ENCODE results near the gene C12orf76. TPM values are rescaled to one million over a fixed set of nuclear protein-coding genes. Genes with fewer than 3 reads are reported as not detected.

The C12orf76 gene
- total and polyA plus RNA-seq, 2 of the 4 experiments (the other 2 are of a cell fraction): 5.0 to 7.1 TPM

GRCh38 chr12:109996483-109996853, 51.9 kb downstream of the C12orf76 start:
- POLR2A ChIA-PET (ENCODE audit: unreplicated experiment): no interaction called here
- dilution Hi-C loops (cut with HindIII; ENCODE audit: low sequenced_read_pairs, unreplicated experiment) (no loop called here), in situ Hi-C loops (cut with MboI; ENCODE audit: low sequenced_read_pairs) (no loop called here), intact Hi-C loops (cut with micrococcal nuclease) (loop anchor here (5.0 kb wide), 2 partner anchors 49 to 64 kb away; no protein-coding TSS in a partner anchor)
- peak overlapping the region; percentile 90 for H3K4me2 ChIP-seq (ENCODE audit: low read depth, low read length)
- no peaks in the 10 kb centered on the region for H3K27me3 ChIP-seq (ENCODE audit: control insufficient read depth, insufficient read depth, low read length)
- no peaks in the 10 kb centered on the region for H3K9me3 ChIP-seq (ENCODE audit: control insufficient read depth, insufficient read depth, low read length)
- H3K79me1 ChIP-seq (ENCODE audit: low read depth in 1 of 2, low read length in 2 of 2): peaks cover 17 to 60% of the 10 kb centered on the region in 2 experiments
- no TSS peak for BruUV-seq (replicated peaks)
- peak overlapping the region; percentile 72; the same call in 1 of the 2 replicates for H3K56ac ChIP-seq (ENCODE audit: extremely low read depth, insufficient read depth, low read length)
- no peak for ATAC-seq (ENCODE audit: low read depth)
- H2BK15ac ChIP-seq (ENCODE audit: low read depth, low read length): peak overlapping the region; percentile 84; the same call in 2 of the 3 replicates
- peak overlapping the region; percentile 76; the same call in 1 of the 2 replicates for H3K18ac ChIP-seq (ENCODE audit: low read depth, low read length)
- peak overlapping the region; percentile 93 for H3K4ac ChIP-seq (ENCODE audit: low read depth, low read length)
- peak overlapping the region; percentile 46; the same call in 1 of the 2 replicates for H3K9ac ChIP-seq (ENCODE audit: low read depth, low read length)
- H3K23ac ChIP-seq (ENCODE audit: low read depth, low read length): peak overlapping the region; percentile 88; the same call in 1 of the 2 replicates
- H3K9me1 ChIP-seq (ENCODE audit: insufficient read depth, low read length): peaks cover 7% of the 10 kb centered on the region
- no peak for DNase-seq
- CTCF ChIA-PET: interaction anchor here (0.6 kb wide), 1 partner anchor 55 kb away, joined by 6 read pairs; no protein-coding TSS in a partner anchor
- H4K20me1 ChIP-seq (ENCODE audit: insufficient read depth, low read length): peaks cover 27% of the 10 kb centered on the region
- no CpG with 5 or more reads among the region's 2 CpGs for WGBS, 2 experiments (ENCODE audit: extremely low coverage in 2 of 2, insufficient read length in 1 of 2)
- TF ChIP-seq USF2 (IDR thresholded peaks at IDR 0.05; ENCODE audit: low read depth, low read length) (no peak), FOS (IDR thresholded peaks at IDR 0.05; ENCODE audit: low read depth, low read length) (no peak), ELK1 (IDR thresholded peaks at IDR 0.05; ENCODE audit: borderline replicate concordance, low read depth, low read length) (no peak), CEBPB (IDR thresholded peaks at IDR 0.05; ENCODE audit: low read depth, low read length) (no peak), MAZ (IDR thresholded peaks at IDR 0.05; ENCODE audit: borderline replicate concordance, low read depth, low read length) (no peak), BHLHE40 (IDR thresholded peaks at IDR 0.05; ENCODE audit: low read depth, low read length) (no peak), POLR2A (IDR thresholded peaks at IDR 0.05; ENCODE audit: low read depth, low read length) (no peak), RFX5 (IDR thresholded peaks at IDR 0.05; ENCODE audit: low read depth, low read length) (no peak), MXI1 (IDR thresholded peaks at IDR 0.05; ENCODE audit: borderline replicate concordance, low read depth, low read length) (no peak), CTCF (conservative IDR thresholded peaks at IDR 0.05; ENCODE audit: low read depth, low read length) (no peak), CHD1 (IDR thresholded peaks at IDR 0.05; ENCODE audit: low read depth, low read length) (no peak), RAD21 (IDR thresholded peaks at IDR 0.05; ENCODE audit: low read length) (no peak), NFE2L2 (IDR thresholded peaks at IDR 0.05; ENCODE audit: low read depth, low read length) (no peak), MAFK (IDR thresholded peaks at IDR 0.05; ENCODE audit: low read depth, low read length) (no peak), RCOR1 (IDR thresholded peaks at IDR 0.05; ENCODE audit: insufficient replicate concordance, low read length) (no peak)
- peak overlapping the region; percentile 83 for H2BK5ac ChIP-seq (ENCODE audit: low read depth, low read length, poor library complexity, severe bottlenecking)
- peak overlapping the region; percentile 91 to 99 for H4K8ac ChIP-seq (ENCODE audit: low read depth in 2 of 2, low read length in 2 of 2)
- peak overlapping the region; percentile 46 for H3K27ac ChIP-seq (ENCODE audit: insufficient read depth, low read length)
- H2BK20ac ChIP-seq (ENCODE audit: low read depth, low read length): peak overlapping the region; percentile 89
- H3K4me1 ChIP-seq (ENCODE audit: control insufficient read depth, insufficient read depth, low read length): peaks cover 7% of the 10 kb centered on the region; the same call in 1 of the 2 replicates
- H4K5ac ChIP-seq (ENCODE audit: low read depth, low read length): peak overlapping the region; percentile 98
- H2AK9ac ChIP-seq (replicated peaks; ENCODE audit: low read depth, low read length, poor library complexity): no peak overlapping the region
- peak overlapping the region; percentile 91 for H2AFZ ChIP-seq (replicated peaks; ENCODE audit: low read length, poor library complexity)
- peak overlapping the region; percentile 78 for H4K91ac ChIP-seq (ENCODE audit: insufficient read depth, low read depth, low read length)
- peak overlapping the region; percentile 65 for H2AK5ac ChIP-seq (ENCODE audit: low read depth, low read length)
- peak overlapping the region; percentile 95 for H3K14ac ChIP-seq (replicated peaks; ENCODE audit: low read depth, low read length)
- peak overlapping the region; percentile 90 for H2BK120ac ChIP-seq (ENCODE audit: low read depth, low read length)
- H3K4me3 ChIP-seq (ENCODE audit: insufficient read depth, low read depth, low read length): peak overlapping the region; percentile 85; the same call in 1 of the 2 replicates
- peaks cover 4% of the 10 kb centered on the region for H3K36me3 ChIP-seq (ENCODE audit: control insufficient read depth, insufficient read depth, low read length)
